B cell (primary cell): Measurements from ENCODE around the gene RPL27. TPM values are rescaled to one million over a fixed set of nuclear protein-coding genes. Genes with fewer than 3 reads are reported as not detected.

Experiments used
- ATAC-seq: fragments of 200-7000 bp; cut with Tn5 transposase; one replicate; pipeline ENCODE4 v1.10.0; 2021; ENCODE audit warnings: low read depth, mild to moderate bottlenecking, moderate number of reproducible peaks, moderate library complexity
- CTCF ChIA-PET: fragments of 350-600 bp; sonication (Branson Sonifier 250); formaldehyde crosslinking; loops from one replicate; lab custom pipeline; 2021; ENCODE audit warnings: antibody characterized with exemption, inconsistent platforms; lab: Charles Lee
- POLR2A ChIA-PET: fragments of 350-600 bp; sonication (Branson Sonifier 250); formaldehyde crosslinking; loops from one replicate; lab custom pipeline; 2021; ENCODE audit warnings: antibody characterized with exemption; lab: Charles Lee
- DNase-seq: peaks from one replicate; pipeline ENCODE4 v3.0.0; 2013
- H2AFZ ChIP-seq: 2 replicates; pipeline ENCODE4 v1.6.1; 2012; ENCODE audit warnings: mild to moderate bottlenecking, low read depth, low read length; ENCODE audit not compliant: insufficient read depth, poor library complexity, severe bottlenecking
- H3K27ac ChIP-seq, 2 donors: 1 replicate in 1 of 2; 2 replicates in 1 of 2; pipeline ENCODE4 v1.5.1; 2012 to 2013; ENCODE audit warnings: low read length in 2 of 2, mild to moderate bottlenecking in 2 of 2, moderate library complexity in 1 of 2
- H3K27me3 ChIP-seq, 4 experiments: fragments of 200-600 bp in 1 of 4; sonication (generic) in 1 of 4; replicated peaks in 1 of 4; 1 replicate in 2 of 4; 2 replicates in 2 of 4; pipeline versions ENCODE4 v1.6.1 to v1.7.0; 2013 to 2016; ENCODE audit warnings: low read length in 3 of 4, mild to moderate bottlenecking in 2 of 4, mixed read lengths in 1 of 4, moderate library complexity in 1 of 4; ENCODE audit not compliant: insufficient read depth in 4 of 4, control insufficient read depth in 3 of 4; ENCODE audit errors: control extremely low read depth in 1 of 4
- H3K36me3 ChIP-seq, 2 experiments: replicated peaks in 1 of 2; 1 replicate in 1 of 2; 2 replicates in 1 of 2; pipeline versions ENCODE4 v1.6.1 to v1.7.1; 2013; ENCODE audit warnings: low read length in 1 of 2; ENCODE audit not compliant: insufficient read depth in 2 of 2, control insufficient read depth in 1 of 2; ENCODE audit errors: control extremely low read depth in 1 of 2, extremely low read depth in 1 of 2
- H3K4me1 ChIP-seq, 2 donors: fragments of 200-600 bp in 1 of 2; sonication (generic) in 1 of 2; 1 replicate in 1 of 2; 2 replicates in 1 of 2; pipeline versions ENCODE4 v1.5.1 to v1.6.1; 2013 to 2017; ENCODE audit warnings: low read length in 2 of 2; ENCODE audit not compliant: control insufficient read depth in 2 of 2, insufficient read depth in 2 of 2
- H3K4me2 ChIP-seq: replicated peaks from 2 replicates; pipeline ENCODE3; 2012; ENCODE audit warnings: mild to moderate bottlenecking, low read depth, low read length; ENCODE audit not compliant: poor library complexity, severe bottlenecking
- H3K4me3 ChIP-seq, 5 experiments: fragments of 200-600 bp in 1 of 5; sonication (generic) in 1 of 5; 1 replicate in 3 of 5; 2 replicates in 2 of 5; pipeline versions ENCODE4 v1.5.1 to v1.7.0; 2011 to 2016; ENCODE audit warnings: low read length in 4 of 5, mild to moderate bottlenecking in 4 of 5, low read depth in 2 of 5, control low read depth in 1 of 5, moderate library complexity in 1 of 5; ENCODE audit not compliant: insufficient read depth in 1 of 5; ENCODE audit errors: control extremely low read depth in 1 of 5, extremely low read depth in 1 of 5
- H3K79me2 ChIP-seq: fragments of 200-600 bp; sonication (generic); one replicate; pipeline ENCODE4 v1.6.0; 2016; ENCODE audit warnings: low read length; ENCODE audit not compliant: control insufficient read depth, insufficient read depth
- H3K9ac ChIP-seq: fragments of 200-600 bp; sonication (generic); 2 replicates; pipeline ENCODE4 v1.6.1; 2017; ENCODE audit warnings: mild to moderate bottlenecking, low read length, moderate library complexity
- H3K9me3 ChIP-seq, 3 donors: one replicate each; pipeline versions ENCODE4 v1.6.1 to v1.7.1; 2013; ENCODE audit warnings: low read length in 2 of 3; ENCODE audit not compliant: control insufficient read depth in 2 of 3, insufficient read depth in 1 of 3; ENCODE audit errors: control extremely low read depth in 1 of 3
- H4K20me1 ChIP-seq: 2 replicates; pipeline ENCODE4 v1.6.0; 2012; ENCODE audit warnings: mild to moderate bottlenecking, low read length; ENCODE audit not compliant: insufficient read depth, control insufficient read depth, poor library complexity, severe bottlenecking
- H3K27ac Mint-ChIP-seq: one replicate; pipeline ENCODE4 v1.8.0; 2021; ENCODE audit warnings: mixed read lengths
- H3K27me3 Mint-ChIP-seq: one replicate; pipeline ENCODE4 v1.8.0; 2021; ENCODE audit warnings: mixed read lengths
- H3K4me1 Mint-ChIP-seq: one replicate; pipeline ENCODE4 v1.8.0; 2021; ENCODE audit warnings: mixed read lengths
- H3K4me3 Mint-ChIP-seq: one replicate; pipeline ENCODE4 v1.8.0; 2021; ENCODE audit warnings: mixed read lengths
- H3K9me3 Mint-ChIP-seq: one replicate; pipeline ENCODE4 v1.8.0; 2022; ENCODE audit warnings: mixed read lengths; ENCODE audit not compliant: insufficient read depth
- CTCF ChIP-seq: fragments of 200-600 bp; IDR thresholded peaks from one replicate; pipeline ENCODE4 v1.8.0; 2022; ENCODE audit warnings: antibody characterized with exemption, mild to moderate bottlenecking
- EZH2 ChIP-seq: IDR thresholded peaks from 2 replicates; pipeline ENCODE4 v1.6.1; 2012; ENCODE audit warnings: borderline replicate concordance, low read depth, mild to moderate bottlenecking, moderate library complexity, low read length; ENCODE audit not compliant: insufficient read depth, poor library complexity, severe bottlenecking
- whole genome bisulfite sequencing: methylation state at CpG from one replicate; pipeline ENCODE4 v1.1.5; 2013; ENCODE audit warnings: missing lambda C conversion rate; ENCODE audit not compliant: insufficient coverage; 5-methylcytosine and 5-hydroxymethylcytosine counted together
- intact Hi-C: fragments of 100-400 bp; cut with micrococcal nuclease; formaldehyde crosslinking; loops from one replicate; pipeline ENCODE4 v1.10.0; 2022
- polyA plus RNA-seq: library from polyadenylated mRNA; depleted of rRNA; stranded (reverse); fragments of >200 nt; gene quantifications from 2 replicates; pipeline ENCODE4 v1.2.3, GENCODE V29; 2012
- total RNA-seq, 2 donors: library from RNA; stranded (reverse); fragments of 120-200 nt in 1 of 2; gene quantifications; 1 replicate in 1 of 2; 2 replicates in 1 of 2; pipeline versions ENCODE4 v1.2.3 to v1.2.4, GENCODE V29; 2013 to 2022

Gene RPL27
- total and polyA plus RNA-seq, 2 donors (not counting 1 experiment from before 2014, with no cell fraction given): 1,087 to 3,493 TPM

- Histone ChIP-seq H3K36me3 (peaks cover 0 to 22% of the 10 kb centered on the region in 2 experiments), H3K4me3 (no peak overlapping the region), H3K4me2 (no peak overlapping the region), H4K20me1 (no peaks in the 10 kb centered on the region), H3K79me2 (no peaks in the 10 kb centered on the region), H3K9me3 (no peaks in the 10 kb centered on the region), H3K27me3 (no peaks in the 10 kb centered on the region), H3K4me1 (peaks cover 4 to 5% of the 10 kb centered on the region in 2 donors), H3K9ac (no peak overlapping the region), H2AFZ (no peak overlapping the region), H3K27ac (no peak overlapping the region)
- H3K27ac Mint-ChIP-seq: no peak overlapping the region
- intact Hi-C loops: no loop called here
- H3K4me3 Mint-ChIP-seq: no peak overlapping the region
- WGBS: 89% methylated on average over 7 of the region's 7 CpGs
- H3K27me3 Mint-ChIP-seq: no peaks in the 10 kb centered on the region
- ATAC-seq: no peak
- CTCF ChIA-PET: no interaction called here
- no peaks in the 10 kb centered on the region for H3K9me3 Mint-ChIP-seq
- H3K4me1 Mint-ChIP-seq: peaks cover 17% of the 10 kb centered on the region
- POLR2A ChIA-PET: no interaction called here
- DNase-seq: no peak
- TF ChIP-seq CTCF: no peak
- TF ChIP-seq EZH2: no peak
These were observed 18.0 kb downstream of the RPL27 start for GRCh38 chr17:43016216-43016615.

- H3K4me1 Mint-ChIP-seq: peaks cover 22% of the 10 kb centered on the region
- Histone ChIP-seq H3K36me3 (peaks cover 0 to 9% of the 10 kb centered on the region in 2 experiments), H3K9ac (no peak overlapping the region), H3K79me2 (no peaks in the 10 kb centered on the region), H3K4me3 (no peak overlapping the region), H3K4me2 (no peak overlapping the region), H3K27me3 (no peaks in the 10 kb centered on the region), H3K4me1 (peaks cover 9 to 14% of the 10 kb centered on the region in 2 donors), H4K20me1 (no peaks in the 10 kb centered on the region), H3K27ac (no peak overlapping the region), H3K9me3 (no peaks in the 10 kb centered on the region), H2AFZ (no peak overlapping the region)
- ChIA-PET CTCF (interaction anchor here (0.6 kb wide), 1 partner anchor 375 kb away, joined by 3 read pairs; no protein-coding TSS in a partner anchor), POLR2A (interaction anchor here (0.6 kb wide), 1 partner anchor 192 kb away, joined by 5 read pairs; no protein-coding TSS in a partner anchor)
- intact Hi-C loops: no loop called here
- H3K9me3 Mint-ChIP-seq: no peaks in the 10 kb centered on the region
- no peak overlapping the region for H3K4me3 Mint-ChIP-seq
- TF ChIP-seq CTCF: no peak
- no peak for TF ChIP-seq EZH2
- H3K27ac Mint-ChIP-seq: peak overlapping the region; percentile 37
- WGBS: 82% methylated on average over 17 of the region's 19 CpGs
- H3K27me3 Mint-ChIP-seq: no peaks in the 10 kb centered on the region
- no peak for ATAC-seq
- peak; percentile 10 for DNase-seq
These were observed 20.0 kb downstream of the RPL27 start for GRCh38 chr17:43018008-43018853.
